SK-N-SH (cell line): ENCODE measurements around the gene TMEM97.
A peak's percentile ranks its signal among the peaks of the same experiment; 100 is the strongest.

ENCODE experiments used
- CHD2 ChIP-seq: fragments of 150-350 bp; IDR thresholded peaks from 2 replicates; pipeline ENCODE4 v1.6.1; 2018; ENCODE audit warnings: low read length; ENCODE audit not compliant: partially characterized antibody
- ELF1 ChIP-seq: IDR thresholded peaks from 2 replicates; pipeline ENCODE4 v1.4.0; 2012
- EP300 ChIP-seq, 2 experiments: IDR thresholded peaks; 2 replicates each; pipeline versions ENCODE4 v1.4.0 to v1.6.1; 2012; ENCODE audit warnings: borderline replicate concordance in 1 of 2, low read depth in 1 of 2, low read length in 1 of 2
- EZH2phosphoT487 ChIP-seq: fragments of 200-600 bp; sonication (generic); IDR thresholded peaks from 2 replicates; pipeline ENCODE4 v1.6.1; 2017; ENCODE audit warnings: low read depth, mixed run types, mild to moderate bottlenecking, antibody characterized with exemption, moderate library complexity, borderline replicate concordance
- GABPA ChIP-seq: IDR thresholded peaks from 2 replicates; pipeline ENCODE4 v1.4.0; 2012; ENCODE audit warnings: low read depth, mild to moderate bottlenecking
- MXI1 ChIP-seq: IDR thresholded peaks from 2 replicates; pipeline ENCODE4 v1.6.1; 2012; ENCODE audit warnings: mild to moderate bottlenecking, low read depth, low read length, improper control_type of control experiment
- POLR2AphosphoS5 ChIP-seq: IDR thresholded peaks from 2 replicates; pipeline ENCODE4 v1.6.1; 2012; ENCODE audit warnings: low read depth, low read length
- RAD21 ChIP-seq: IDR thresholded peaks from 2 replicates; pipeline ENCODE4 v1.6.1; 2012; ENCODE audit warnings: mild to moderate bottlenecking, low read length
- RFX5 ChIP-seq: IDR thresholded peaks from 2 replicates; pipeline ENCODE4 v1.6.1; 2012; ENCODE audit warnings: mild to moderate bottlenecking, improper control_type of control experiment, low read length
- TAF1 ChIP-seq: IDR thresholded peaks from 2 replicates; pipeline ENCODE4 v1.6.1; 2012; ENCODE audit warnings: low read depth, mild to moderate bottlenecking, low read length, moderate library complexity, borderline replicate concordance
- YY1 ChIP-seq: IDR thresholded peaks from 2 replicates; pipeline ENCODE4 v1.4.0; 2012; ENCODE audit warnings: low read depth, mild to moderate bottlenecking
- TF ChIP-seq, protein P1 (sequence below): fragments of 200-600 bp; sonication (generic); IDR thresholded peaks from 2 replicates; pipeline ENCODE4 v1.6.1; 2017; ENCODE audit warnings: antibody characterized with exemption, mild to moderate bottlenecking, moderate library complexity
- TF ChIP-seq, protein P2 (sequence below): IDR thresholded peaks from 2 replicates; pipeline ENCODE4; 2012
- TF ChIP-seq, protein P3 (sequence below): IDR thresholded peaks from 2 replicates; pipeline ENCODE4 v1.4.0; 2012; ENCODE audit warnings: low read depth, borderline replicate concordance

DNA sequence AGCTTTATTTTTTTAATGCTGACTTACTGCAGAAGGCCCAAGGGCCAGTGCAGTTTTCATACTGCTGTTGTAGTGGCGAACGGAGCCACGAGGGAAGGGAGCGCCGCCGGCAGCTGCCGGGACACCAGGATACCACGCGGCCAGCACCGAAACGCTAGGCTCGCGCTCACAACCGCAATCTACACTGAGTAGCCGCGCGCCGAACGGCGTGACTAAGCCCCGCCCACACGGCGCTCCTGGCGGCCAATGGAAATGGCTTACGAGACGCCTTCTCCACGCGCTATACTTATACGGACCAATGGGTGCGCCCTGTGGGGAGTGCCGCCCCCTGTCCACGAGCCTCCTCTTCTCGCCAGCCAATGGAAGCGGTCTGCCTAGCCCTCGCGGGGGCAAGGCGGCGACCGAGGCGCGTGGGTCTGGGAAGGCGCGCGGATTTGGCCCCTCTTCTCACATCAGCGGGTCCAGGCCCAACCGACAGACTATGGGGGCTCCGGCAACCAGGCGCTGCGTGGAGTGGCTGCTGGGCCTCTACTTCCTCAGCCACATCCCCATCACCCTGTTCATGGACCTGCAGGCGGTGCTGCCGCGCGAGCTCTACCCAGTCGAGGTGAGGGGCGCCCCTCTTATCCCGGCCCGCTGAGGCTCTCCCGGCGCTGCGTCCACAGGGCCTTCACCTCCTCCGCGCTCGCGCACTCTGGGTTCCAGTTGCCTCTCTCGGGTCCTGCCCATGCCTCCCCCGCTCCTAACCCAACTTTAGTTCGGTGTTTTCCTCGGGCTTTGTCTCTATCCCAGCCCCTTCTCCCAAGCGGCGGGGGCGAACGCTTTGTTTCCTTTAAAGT, at the start of gene TMEM97:
- TF ChIP-seq, protein P1, sequence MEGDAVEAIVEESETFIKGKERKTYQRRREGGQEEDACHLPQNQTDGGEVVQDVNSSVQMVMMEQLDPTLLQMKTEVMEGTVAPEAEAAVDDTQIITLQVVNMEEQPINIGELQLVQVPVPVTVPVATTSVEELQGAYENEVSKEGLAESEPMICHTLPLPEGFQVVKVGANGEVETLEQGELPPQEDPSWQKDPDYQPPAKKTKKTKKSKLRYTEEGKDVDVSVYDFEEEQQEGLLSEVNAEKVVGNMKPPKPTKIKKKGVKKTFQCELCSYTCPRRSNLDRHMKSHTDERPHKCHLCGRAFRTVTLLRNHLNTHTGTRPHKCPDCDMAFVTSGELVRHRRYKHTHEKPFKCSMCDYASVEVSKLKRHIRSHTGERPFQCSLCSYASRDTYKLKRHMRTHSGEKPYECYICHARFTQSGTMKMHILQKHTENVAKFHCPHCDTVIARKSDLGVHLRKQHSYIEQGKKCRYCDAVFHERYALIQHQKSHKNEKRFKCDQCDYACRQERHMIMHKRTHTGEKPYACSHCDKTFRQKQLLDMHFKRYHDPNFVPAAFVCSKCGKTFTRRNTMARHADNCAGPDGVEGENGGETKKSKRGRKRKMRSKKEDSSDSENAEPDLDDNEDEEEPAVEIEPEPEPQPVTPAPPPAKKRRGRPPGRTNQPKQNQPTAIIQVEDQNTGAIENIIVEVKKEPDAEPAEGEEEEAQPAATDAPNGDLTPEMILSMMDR, result 0 out of 2 replicates have a peak, but pooled peaks have one; percentile 22
- TF ChIP-seq, protein P2, sequence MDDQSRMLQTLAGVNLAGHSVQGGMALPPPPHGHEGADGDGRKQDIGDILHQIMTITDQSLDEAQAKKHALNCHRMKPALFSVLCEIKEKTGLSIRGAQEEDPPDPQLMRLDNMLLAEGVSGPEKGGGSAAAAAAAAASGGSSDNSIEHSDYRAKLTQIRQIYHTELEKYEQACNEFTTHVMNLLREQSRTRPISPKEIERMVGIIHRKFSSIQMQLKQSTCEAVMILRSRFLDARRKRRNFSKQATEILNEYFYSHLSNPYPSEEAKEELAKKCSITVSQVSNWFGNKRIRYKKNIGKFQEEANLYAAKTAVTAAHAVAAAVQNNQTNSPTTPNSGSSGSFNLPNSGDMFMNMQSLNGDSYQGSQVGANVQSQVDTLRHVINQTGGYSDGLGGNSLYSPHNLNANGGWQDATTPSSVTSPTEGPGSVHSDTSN, result no peak
- TF ChIP-seq ELF1, result no peak
- TF ChIP-seq YY1, result no peak
- no peak for TF ChIP-seq RAD21
- TF ChIP-seq RFX5, result peak; percentile 86
- peak; percentile 70; the same call in 1 of the 2 replicates for TF ChIP-seq TAF1
- TF ChIP-seq POLR2AphosphoS5, result peak; percentile 56
- peak; percentile 92 for TF ChIP-seq MXI1
- no peak for TF ChIP-seq EP300 (IDR thresholded peaks at IDR 0.05; ENCODE audit: borderline replicate concordance in 1 of 2, low read depth in 1 of 2, low read length in 1 of 2)
- no peak for TF ChIP-seq GABPA
- peak; percentile 72 for TF ChIP-seq CHD2
- no peak for TF ChIP-seq EZH2phosphoT487
- TF ChIP-seq, protein P3, sequence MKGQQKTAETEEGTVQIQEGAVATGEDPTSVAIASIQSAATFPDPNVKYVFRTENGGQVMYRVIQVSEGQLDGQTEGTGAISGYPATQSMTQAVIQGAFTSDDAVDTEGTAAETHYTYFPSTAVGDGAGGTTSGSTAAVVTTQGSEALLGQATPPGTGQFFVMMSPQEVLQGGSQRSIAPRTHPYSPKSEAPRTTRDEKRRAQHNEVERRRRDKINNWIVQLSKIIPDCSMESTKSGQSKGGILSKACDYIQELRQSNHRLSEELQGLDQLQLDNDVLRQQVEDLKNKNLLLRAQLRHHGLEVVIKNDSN, result no peak
